GM19397 (cell line): ENCODE measurements around the gene CXCL3.

Source experiments
- ATAC-seq: cut with Tn5 transposase; IDR thresholded peaks from one replicate; pipeline ENCODE4 v1.9.1; 2021; ENCODE audit warnings: mild to moderate bottlenecking, moderate library complexity; ENCODE audit not compliant: unreplicated experiment

Gene CXCL3

DNA sequence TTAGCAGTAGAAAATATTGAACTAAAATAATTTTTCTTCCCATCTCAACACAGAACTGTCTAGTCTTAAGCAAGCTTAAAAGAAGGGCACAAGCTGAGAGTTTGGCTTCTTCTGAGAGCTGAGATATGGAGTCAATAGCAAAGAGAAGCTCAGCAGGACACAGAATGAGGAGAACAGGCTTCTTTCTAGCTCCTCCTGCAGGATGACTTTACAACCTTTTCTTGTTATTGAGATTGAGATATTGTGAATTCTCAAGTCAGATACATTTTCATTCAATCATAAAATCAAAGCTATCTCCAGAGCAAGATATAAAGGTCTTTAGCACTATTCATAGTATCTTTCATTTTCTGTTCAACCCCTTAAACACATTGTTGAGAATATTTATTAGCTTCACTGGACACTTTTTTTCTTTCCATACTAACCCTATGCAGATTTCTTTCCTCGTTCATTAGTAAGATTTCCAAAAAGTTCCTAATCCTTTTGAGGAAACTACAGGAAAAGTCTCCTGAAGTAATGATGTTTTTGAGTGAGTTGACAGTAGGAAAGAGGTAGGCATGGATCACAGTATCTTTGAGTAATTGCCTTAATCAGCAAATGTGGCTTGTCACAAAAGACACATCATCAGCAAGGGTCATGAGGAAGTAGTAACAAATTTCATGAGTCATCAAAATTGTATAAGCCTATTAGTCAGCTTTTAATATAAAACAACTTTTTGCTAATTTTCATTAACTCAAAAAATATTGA is 17.8 kb upstream of the CXCL3 start:
- no peak for ATAC-seq

DNA sequence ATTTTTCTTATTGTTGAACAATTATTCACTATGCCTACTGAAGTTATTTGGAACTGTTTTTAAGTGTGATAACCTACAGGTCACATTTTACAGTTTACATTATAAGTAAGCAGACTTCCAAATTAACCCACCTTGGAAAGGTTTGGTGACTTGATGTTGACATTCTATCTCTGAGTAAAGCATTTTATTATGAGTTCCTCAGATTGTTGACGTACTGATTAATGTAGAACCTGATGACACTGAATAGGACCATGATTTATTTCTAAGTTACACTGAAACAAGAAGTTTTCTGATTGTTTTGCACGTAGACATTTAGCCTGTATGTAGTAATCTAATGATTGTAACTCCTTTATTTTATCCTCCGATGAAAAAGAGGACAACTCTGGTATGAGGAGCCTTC is 17.0 kb upstream of the CXCL3 start:
- ATAC-seq = no peak

DNA sequence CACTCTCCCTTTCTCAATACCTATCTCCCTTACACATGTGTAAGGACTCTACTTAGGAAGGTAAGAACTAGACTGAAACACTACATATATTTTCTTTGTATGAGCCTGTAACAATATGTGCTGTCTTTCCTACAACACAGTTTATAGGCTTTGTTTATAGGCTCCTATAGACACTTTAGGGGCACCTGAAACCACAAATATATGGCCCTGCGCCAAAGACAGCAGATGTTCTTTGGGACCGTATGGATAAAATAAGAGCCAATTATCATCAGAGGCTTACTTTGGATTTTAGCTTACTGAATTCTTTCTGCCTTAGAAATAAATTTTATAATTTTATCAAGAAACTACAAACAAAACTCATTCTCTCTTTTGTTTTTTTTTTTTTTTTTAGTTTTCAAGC is 16.6 kb upstream of the CXCL3 start:
- no peak for ATAC-seq

DNA sequence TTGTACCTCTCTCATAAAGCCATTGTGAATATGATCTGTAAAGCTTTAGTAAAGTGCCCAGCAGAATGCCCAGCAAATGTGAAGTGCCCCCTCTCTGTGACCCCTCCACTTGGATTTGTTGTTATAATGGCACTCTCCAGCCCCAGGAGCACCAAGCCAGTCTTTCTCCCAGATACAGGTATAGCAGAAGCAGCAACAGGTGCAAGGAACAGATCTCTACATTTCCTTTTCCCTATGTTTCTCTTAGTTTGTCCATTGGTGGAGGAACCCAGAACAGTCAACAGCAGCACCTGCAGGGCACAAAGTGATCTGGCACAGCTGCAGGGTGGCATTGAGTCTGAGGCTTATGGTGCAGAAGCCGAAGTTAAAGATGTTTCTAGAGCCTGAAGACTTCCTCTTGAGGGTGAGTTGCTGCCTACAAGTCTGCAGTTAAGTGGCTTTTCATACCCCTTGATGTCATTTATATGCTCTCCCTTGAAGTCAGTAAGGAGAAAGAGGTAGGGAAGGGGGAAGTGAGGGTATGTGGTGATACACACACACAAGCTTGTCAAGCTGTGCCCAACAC is 16.1 kb upstream of the CXCL3 start:
- no peak for ATAC-seq

DNA sequence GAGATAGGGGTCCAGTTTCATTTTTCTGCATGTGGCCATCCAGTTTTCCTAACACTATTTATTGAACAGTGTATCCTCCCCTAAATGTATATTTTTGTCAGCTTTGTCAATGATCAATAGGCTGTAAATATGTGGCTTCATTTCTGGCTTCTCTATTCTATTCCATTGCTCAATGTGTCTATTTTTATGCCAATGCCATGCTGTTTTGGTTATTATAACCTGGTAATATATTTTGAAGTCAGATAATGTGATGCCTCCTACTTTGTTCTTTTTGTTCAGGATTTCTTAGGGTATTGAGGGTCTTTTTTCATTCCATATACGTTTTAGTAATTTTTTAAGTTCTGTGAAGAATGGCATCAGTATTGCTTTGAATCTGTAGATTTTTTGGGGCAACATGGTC is 8.7 kb upstream of the CXCL3 start:
- ATAC-seq = no peak

DNA sequence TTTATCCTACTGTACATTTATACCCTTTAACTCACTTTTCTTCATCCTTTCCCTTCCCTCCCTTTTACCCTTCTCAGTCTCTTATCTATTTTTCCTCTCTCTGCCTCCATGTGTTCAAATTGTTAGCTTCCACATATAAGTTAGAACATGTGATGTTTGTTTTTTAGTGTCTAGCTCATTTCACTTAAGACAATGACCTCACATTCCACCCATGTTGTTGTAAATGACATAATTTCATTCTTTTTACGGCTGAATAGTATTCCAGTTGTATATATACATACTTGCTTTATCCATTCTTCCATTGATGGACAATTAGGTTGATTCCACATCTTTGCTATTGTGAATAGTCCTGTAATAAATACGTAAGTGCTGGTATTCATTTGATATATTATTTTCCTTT is 7.3 kb upstream of the CXCL3 start:
- ATAC-seq = no peak

DNA sequence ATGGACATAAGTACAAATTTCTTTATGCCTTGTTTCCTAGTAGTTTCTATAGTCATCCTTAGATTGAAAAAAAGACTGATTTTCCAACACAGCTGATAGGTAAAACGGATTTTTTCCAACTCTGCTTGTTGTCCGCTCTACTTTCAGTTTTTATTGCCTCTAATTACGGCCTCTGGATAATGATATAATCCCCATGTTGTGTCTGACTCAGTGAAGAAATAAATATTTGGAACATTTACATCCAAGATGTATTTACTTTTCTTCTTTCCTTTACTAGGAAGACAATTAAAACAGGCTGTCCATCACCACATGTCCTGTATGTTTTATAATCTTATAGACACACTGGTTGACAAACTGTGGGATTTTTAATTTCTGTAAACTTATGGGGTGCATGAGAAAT is 6.8 kb upstream of the CXCL3 start:
- no peak for ATAC-seq

DNA sequence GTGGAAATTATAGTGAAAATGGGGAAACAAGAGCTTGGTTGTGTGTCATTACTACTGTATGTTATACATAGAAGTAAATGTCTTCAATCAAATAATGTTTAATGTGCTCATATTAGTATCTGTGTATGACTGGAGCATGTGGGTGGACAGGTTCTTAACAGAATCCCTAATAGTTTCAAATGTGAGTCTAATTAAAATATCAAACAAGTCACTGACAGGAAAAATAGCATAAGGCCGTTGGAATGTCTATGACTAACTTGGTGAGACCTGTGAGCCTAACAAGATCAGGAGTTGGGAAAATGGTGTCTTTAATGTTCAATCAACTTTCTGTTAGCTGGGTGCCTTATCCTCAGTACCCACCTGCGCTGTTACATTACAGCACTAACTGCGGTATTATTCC is 6.2 kb upstream of the CXCL3 start:
- ATAC-seq = no peak

DNA sequence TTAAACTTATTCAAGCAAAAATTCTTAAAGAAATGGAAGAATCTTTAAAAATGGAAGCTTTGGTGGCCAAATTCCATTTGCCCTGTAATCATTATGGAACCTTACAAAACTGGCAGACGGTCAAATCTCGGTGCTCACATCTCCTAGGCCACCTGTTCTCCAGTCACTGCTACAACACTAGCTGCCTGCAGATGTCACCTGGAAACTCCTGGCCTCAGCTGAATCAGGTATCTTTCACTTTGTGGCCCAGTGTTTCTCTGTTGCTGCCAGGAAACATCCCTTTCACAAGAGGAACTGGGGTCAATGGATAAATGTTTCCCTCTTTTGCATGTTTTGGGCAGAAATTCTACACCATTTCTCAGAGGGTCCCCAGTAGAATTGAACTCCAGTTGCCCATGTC is 4.2 kb upstream of the CXCL3 start:
- no peak for ATAC-seq

DNA sequence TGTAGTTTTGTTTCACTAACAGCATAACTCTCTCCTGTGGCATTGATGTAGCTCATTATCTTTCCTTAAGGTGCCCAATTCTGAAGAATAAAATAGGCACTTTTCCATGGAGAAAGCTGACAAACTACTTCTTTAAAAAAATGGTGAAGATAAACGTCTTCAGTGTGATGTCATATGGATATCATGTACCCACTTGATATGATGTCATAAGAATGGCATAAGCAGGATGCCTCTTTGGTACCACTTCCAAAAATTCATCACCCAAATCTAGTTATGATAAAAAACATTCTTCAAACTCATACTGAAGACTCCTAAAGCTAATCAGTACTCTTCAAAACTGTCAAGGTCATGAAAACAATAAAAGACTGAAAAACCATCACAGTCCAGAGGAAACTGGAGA is 2.9 kb upstream of the CXCL3 start:
- no peak for ATAC-seq

DNA sequence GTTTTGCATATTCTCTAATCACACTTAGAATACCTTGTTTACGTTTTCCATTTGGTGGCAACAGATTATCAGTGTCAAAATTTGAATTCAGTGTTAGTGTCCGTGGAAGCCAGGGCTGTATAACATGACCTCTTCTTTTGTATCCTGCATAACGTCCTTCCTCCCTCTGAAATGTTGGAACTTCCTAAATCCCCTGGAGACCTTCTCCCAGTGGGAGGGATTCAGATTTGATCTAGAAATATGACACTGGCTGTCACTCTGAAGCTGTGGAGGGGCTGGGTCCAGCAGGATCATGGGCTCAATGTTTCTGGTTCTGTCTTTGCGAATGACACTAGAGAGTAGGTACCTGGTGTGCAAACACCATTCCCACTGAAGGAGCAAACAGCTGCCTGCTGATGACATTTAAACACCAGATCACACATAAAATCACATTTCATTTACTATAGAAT is 850 bp upstream of the CXCL3 start:
- ATAC-seq = no peak

DNA sequence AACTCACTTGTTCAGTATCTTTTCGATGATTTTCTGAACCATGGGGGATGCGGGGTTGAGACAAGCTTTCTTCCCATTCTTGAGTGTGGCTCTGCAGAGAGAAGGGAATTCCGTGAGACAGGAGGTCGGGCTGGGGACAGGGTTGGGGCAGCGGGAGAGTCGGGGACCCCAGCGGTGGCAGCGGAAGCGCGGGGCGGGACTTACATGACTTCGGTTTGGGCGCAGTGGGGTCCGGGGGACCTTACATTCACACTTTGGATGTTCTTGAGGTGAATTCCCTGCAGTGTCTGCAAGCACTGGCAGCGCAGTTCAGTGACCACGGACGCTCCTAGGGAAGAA is 434 bp downstream of the CXCL3 start:
- no peak for ATAC-seq

DNA sequence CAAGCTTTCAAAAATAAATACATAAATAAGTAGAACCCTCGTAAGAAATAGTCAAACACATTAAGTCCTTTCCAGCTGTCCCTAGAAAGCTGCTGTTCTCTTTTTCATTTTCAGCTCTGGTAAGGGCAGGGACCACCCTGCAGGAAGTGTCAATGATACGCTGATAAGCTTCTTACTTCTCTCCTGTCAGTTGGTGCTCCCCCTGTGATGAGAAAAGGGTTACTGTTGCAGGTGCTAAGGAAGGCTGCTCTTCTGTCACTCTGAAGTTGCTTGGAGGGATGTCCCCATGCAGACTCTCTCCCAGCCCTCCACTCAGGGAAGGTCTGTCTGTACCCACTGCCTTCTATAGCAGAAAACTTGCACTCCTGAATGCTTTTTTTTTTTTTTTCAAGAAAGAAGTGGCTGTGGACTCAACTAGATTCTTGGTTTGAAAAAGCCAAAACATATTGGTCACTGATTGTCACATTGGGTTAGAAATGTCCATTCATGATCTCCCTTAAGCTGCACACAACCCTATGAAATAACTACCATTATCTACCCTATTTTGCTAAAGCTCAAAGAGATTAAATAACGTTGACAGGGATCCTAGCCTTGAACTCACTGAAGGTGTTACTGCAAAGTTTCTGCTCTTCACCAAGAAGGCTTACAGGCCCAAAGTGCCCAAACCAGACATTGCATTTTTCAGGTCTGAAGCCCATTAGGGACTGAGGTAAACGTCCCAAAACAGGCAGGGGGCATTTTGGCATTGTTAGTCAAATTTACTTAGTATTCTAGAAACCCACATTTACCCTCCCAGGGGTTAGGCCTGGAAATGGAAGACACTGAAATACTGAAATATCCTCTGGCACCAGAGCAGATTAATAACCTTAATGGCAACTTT is 1.2 kb downstream of the CXCL3 start:
- ATAC-seq = no peak

DNA sequence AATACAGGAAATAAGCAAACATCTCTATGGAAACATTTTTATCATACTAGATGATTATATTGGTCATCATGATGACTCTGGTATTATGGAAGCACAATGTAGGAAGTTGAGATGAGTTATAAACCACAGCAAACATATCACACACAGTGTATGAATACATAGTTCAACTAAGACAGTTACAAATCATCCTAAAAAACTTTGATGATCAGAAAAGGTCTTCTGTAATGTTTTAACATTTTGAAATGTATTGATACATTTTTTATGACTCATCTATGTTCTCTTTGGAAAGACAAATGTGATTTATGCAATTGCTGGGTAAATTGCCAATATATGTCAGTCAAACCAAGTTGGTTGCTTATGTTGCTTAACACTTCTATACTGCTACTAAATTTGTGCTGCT is 4.8 kb downstream of the CXCL3 start:
- ATAC-seq = no peak

DNA sequence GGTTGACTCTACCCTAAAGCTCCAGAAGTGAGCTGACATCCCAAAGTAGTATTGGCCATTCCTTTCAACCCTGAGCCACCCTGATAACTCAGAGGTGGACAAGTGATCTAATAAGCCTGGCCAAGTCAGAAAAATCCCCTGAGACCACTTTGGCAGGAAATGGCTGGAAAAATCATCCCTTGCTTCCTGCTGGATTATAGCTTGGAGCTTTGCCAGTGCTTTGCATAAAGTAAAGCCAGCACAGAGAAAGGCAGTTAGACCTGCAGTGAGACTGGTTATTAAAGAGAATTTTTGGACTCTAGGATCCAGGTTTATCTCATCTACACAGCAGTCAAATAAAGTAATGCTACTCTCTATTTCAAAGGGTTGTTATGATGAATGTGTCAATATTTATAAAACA is 6.4 kb downstream of the CXCL3 start:
- ATAC-seq = no peak

DNA sequence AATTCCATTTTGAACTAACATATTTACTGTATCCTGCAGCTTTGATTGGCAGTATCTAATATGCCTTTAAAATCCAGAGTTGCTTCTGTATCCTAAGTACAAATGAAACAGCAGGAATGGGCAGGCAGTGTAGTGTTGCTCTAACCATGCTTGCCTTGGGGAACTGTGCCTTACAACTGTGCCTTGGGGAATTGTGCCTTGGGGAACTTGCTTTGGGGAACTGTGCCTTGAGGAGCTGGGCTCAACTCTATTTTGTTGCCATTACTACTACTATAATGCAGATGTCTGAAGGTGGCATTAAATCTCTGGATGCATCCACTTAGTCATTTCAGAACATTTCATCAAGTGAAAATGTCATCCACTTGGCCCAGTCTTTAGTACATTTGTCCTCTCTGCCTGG is 6.9 kb downstream of the CXCL3 start:
- ATAC-seq = no peak

DNA sequence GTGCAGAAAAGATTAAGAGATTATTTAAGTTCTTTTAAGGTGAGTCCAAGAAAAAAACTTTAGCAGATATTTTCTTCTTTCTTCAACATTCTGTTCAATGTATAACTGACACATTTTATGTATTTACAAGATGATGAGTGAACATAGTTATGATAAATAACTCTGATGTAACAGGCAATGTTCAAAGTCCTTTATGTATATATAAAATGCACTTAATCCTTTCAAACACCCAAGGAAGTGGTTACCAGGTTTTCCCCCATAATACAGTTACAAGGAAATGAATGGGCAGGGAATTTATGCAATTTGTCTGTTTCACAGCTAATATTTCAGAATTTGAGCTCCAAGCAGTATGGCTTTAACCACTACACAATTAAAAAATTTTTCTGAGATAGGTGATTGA is 8.2 kb downstream of the CXCL3 start:
- no peak for ATAC-seq

DNA sequence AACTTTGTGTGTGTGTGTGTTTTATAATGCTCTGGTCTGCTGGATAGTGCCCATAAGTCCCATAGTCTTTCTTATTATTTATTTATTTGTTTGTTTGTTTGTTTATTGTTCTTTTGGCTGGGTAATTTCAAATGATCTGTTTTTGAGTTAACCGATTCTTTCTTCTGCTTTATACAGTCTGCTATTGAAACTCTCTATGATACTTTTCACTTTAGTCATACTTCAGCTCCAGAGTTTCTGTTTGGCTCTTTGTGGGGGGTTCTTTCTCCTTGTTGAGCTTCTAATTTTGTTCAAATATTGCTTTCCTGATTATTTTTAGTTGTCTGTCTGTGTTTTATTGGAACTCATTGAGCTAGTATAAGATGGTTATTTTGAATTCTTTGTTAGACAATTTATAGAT is 10.0 kb downstream of the CXCL3 start:
- no peak for ATAC-seq

DNA sequence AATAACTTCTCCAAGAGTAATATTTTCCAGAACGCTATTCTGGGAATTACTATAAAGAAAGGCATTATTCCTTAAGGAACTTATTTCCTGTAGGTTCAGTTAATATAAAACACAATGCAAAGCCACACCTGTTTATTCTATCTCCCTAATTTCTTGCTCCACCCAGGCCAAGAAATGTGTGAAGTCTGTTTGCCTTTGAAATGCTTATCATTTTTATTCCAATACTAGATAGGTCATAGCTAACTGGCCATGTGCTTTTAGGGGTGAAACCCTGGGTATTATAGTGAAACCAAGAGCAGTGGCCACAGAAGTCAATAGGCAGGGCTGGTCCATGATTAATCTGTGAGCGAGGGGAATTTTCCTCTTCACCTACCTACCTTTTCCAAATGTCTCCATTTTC is 14.8 kb downstream of the CXCL3 start:
- no peak for ATAC-seq

DNA sequence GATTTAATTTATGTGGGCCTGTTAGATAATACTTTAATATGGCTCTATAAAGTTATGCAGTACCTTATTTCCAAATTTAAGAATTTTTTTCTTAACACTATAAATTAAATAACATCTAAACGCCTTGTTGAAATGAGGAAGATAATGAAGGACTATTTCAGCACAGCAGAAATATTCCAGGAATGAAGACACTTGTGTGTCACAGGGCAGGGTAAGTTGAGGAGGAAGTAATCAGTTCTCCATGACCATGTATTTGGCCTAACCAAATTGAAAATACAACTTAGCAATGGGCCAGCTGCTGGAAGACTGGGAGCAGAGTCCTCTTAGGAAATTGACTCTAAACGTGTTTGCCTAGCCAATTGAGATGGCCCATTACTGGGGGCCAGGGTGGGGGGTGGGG is 16.9 kb downstream of the CXCL3 start:
- no peak for ATAC-seq

DNA sequence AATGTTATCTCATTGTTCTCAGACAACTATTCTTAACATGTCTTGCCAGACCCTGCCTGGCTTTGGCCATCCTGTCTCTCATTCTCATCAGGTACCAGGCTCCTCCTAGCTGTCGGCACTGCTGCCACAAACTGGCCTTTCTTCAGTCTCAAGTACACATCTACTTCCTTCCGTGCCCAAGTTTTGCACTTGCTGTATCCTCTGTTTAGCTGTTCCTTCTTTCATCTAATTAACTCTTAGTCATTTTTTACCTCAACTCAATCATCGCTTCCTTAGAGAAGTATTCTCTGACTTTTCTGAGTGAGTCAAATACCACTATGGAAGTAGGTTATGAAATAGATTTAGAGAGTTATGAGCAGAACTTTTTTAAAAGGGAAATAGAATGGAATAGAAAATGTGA is 19.7 kb downstream of the CXCL3 start:
- no peak for ATAC-seq

DNA sequence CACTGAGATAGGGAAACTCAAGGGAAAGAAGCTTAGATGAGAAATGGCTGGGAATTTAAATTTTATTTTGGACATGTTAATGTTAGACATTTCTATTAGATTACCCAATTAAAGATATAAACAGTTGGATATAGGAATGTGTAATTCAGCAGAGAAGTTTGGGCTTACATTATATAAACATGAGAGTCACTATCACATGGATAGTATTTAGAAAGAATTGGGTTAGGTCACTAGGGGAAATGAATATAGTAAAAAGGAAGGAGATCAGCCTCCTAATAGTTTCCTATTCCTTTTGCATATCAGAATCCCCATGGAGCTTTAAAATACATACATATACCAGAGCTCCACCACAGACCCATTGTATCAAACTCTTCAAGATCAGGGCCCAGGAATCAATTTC is 20.4 kb downstream of the CXCL3 start:
- ATAC-seq = no peak
